Measurements from ENCODE around the gene DCAF17. TPM values are rescaled to one million over a fixed set of nuclear protein-coding genes. Genes with fewer than 3 reads are reported as not detected.

The DCAF17 gene
- total RNA-seq, 1 donor from 2014 or later = 8.0 TPM

GRCh38 chr2:171512683-171513195 lies 78.7 kb downstream of the DCAF17 start:
- no peak for TF ChIP-seq CTCF (conservative IDR thresholded peaks at IDR 0.05; ENCODE audit: low read depth, low read length)
- DNase-seq (ENCODE audit: low read depth) = no peak
- H3K4me3 ChIP-seq (ENCODE audit: low read depth, low read length) = no peak overlapping the region

GRCh38 chr2:171513719-171514160 lies 79.7 kb downstream of the DCAF17 start:
- DNase-seq (ENCODE audit: low read depth) = no peak
- H3K4me3 ChIP-seq (ENCODE audit: low read depth, low read length) = no peak overlapping the region
- TF ChIP-seq CTCF (conservative IDR thresholded peaks at IDR 0.05; ENCODE audit: low read depth, low read length) = no peak

GRCh38 chr2:171514908-171515582 lies 81.0 kb downstream of the DCAF17 start:
- TF ChIP-seq CTCF (conservative IDR thresholded peaks at IDR 0.05; ENCODE audit: low read depth, low read length) = no peak
- H3K4me3 ChIP-seq (ENCODE audit: low read depth, low read length) = no peak overlapping the region
- DNase-seq (ENCODE audit: low read depth) = no peak

- DNase-seq (ENCODE audit: low read depth) = no peak
- no peak for TF ChIP-seq CTCF (conservative IDR thresholded peaks at IDR 0.05; ENCODE audit: low read depth, low read length)
- H3K4me3 ChIP-seq (ENCODE audit: low read depth, low read length) = no peak overlapping the region
These were observed 81.8 kb downstream of the DCAF17 start for GRCh38 chr2:171515672-171516298.

- TF ChIP-seq CTCF (conservative IDR thresholded peaks at IDR 0.05; ENCODE audit: low read depth, low read length) = no peak
- no peak for DNase-seq (ENCODE audit: low read depth)
- H3K4me3 ChIP-seq (ENCODE audit: low read depth, low read length) = no peak overlapping the region
These were observed 82.8 kb downstream of the DCAF17 start for GRCh38 chr2:171516793-171517192.

GRCh38 chr2:171520471-171520870 lies 86.4 kb downstream of the DCAF17 start:
- TF ChIP-seq CTCF (conservative IDR thresholded peaks at IDR 0.05; ENCODE audit: low read depth, low read length) = no peak
- no peak for DNase-seq (ENCODE audit: low read depth)
- H3K4me3 ChIP-seq (ENCODE audit: low read depth, low read length) = no peak overlapping the region

Measured in epithelial cell of proximal tubule (primary cell).